Measurements from ENCODE around the gene GOLGB1.

Gene GOLGB1

DNA sequence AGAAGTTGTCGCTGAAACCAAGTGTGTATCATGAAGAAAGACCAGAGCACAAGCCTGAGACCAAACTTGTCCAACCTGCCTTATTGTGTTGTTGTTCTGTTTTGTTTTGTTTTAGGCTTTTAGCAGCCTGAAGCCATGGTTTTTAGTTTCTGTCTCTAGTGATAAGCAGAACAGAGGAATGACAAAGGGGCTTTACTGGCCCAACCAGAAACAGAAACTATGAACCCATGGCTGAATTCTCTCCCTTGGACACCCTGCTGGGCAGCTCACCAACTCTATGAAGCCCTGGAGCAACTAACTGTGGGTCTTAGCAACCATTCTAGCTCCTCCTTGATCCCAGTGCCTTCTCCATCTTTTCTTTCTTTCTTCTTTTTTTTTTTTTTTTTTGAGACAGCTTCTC lies 119.2 kb downstream of the GOLGB1 start:
- no peak overlapping the region for H3K4me3 ChIP-seq (ENCODE audit: low read depth, low read length)
- CTCF ChIA-PET, result no interaction called here
- no peak for DNase-seq (ENCODE audit: low read depth, low spot score)
- POLR2A ChIA-PET, result no interaction called here
- TF ChIP-seq, protein P1, sequence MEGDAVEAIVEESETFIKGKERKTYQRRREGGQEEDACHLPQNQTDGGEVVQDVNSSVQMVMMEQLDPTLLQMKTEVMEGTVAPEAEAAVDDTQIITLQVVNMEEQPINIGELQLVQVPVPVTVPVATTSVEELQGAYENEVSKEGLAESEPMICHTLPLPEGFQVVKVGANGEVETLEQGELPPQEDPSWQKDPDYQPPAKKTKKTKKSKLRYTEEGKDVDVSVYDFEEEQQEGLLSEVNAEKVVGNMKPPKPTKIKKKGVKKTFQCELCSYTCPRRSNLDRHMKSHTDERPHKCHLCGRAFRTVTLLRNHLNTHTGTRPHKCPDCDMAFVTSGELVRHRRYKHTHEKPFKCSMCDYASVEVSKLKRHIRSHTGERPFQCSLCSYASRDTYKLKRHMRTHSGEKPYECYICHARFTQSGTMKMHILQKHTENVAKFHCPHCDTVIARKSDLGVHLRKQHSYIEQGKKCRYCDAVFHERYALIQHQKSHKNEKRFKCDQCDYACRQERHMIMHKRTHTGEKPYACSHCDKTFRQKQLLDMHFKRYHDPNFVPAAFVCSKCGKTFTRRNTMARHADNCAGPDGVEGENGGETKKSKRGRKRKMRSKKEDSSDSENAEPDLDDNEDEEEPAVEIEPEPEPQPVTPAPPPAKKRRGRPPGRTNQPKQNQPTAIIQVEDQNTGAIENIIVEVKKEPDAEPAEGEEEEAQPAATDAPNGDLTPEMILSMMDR (IDR thresholded peaks at IDR 0.05; ENCODE audit: insufficient read depth, low read length, missing control alignments), result no peak

DNA sequence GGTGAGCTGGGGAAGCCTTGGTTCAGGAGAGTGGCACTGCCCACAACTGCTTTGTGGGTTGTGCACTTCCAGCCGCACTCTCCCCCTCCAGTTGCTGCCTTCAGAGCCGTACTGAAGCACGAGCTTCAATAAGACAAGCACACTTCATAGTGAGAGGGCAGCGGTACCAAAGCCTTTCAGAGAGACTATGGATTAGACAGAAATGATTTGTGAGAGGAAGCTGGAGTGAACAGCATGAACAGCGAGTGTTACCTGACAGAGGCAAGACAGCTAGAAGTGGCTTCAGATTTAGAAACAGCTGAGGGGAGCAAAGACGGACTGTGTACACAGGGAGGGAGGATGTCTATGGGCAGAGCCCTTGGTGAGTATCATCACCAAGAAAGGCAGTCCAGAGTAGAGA lies 119.9 kb downstream of the GOLGB1 start:
- TF ChIP-seq, protein P1 (IDR thresholded peaks at IDR 0.05; ENCODE audit: insufficient read depth, low read length, missing control alignments), result no peak
- DNase-seq (ENCODE audit: low read depth, low spot score), result no peak
- no peak overlapping the region for H3K4me3 ChIP-seq (ENCODE audit: low read depth, low read length)
- ChIA-PET CTCF (no interaction called here), POLR2A (no interaction called here)

DNA sequence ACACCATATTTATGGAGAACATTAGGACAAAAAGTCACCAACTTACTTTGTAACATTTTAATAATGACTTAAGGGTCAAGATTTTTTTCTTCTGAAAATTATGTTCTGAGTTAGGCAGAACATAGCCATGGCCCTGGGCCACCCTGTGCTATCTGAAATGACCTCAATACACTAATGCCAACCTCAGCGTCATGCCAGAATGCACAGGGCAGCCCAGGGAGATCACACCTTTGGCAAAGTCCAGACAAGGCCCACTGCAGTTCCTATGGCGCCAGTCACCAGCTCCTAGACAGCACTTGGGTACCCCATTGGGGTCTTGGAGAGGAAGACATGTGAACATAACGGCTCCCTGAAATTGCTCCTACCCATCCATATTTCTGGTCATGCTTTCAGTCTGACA lies 121.9 kb downstream of the GOLGB1 start:
- TF ChIP-seq, protein P1 (IDR thresholded peaks at IDR 0.05; ENCODE audit: insufficient read depth, low read length, missing control alignments), result no peak
- ChIA-PET CTCF (no interaction called here), POLR2A (no interaction called here)
- H3K4me3 ChIP-seq (ENCODE audit: low read depth, low read length), result no peak overlapping the region
- no peak for DNase-seq (ENCODE audit: low read depth, low spot score)

DNA sequence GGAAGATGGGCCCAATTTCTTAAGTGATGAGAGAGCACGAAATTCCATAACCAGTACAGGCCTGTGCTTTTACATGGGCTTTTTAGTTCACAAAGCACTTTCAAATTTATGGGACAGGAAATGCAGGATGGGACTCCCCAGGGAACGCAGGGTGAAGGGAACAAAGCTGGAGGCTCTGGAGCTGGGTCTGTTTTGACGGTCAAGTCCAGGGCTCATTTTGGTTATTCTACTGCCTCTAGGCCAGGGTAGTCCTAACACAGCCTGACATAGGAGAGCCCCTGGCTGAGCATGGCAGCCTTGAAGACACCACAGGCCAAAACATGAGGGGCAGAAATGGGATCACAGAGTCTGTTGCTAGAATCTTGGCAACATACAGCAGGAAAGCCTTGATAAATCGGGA lies 122.3 kb downstream of the GOLGB1 start:
- TF ChIP-seq, protein P1 (IDR thresholded peaks at IDR 0.05; ENCODE audit: insufficient read depth, low read length, missing control alignments), result no peak
- ChIA-PET CTCF (no interaction called here), POLR2A (no interaction called here)
- H3K4me3 ChIP-seq (ENCODE audit: low read depth, low read length), result no peak overlapping the region
- DNase-seq (ENCODE audit: low read depth, low spot score), result no peak

DNA sequence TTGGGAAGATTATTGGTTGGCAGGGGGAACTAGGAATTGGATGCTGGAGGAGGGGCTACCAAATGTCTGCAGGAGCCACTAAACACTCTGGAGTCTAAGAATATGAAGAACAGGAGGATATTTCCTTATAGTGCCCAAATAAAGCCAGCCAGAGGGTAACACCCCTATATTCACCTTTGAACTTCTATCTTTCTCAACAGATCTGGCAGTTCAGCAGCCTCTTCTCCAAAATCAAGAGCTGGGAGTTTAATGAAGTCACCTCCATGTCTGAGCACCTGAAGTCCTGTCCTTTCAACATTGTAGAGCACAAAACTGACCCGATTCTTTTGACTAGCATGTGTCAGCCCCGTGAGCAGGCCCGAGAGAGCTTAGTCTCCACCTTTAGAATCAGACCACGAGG lies 123.0 kb downstream of the GOLGB1 start:
- TF ChIP-seq, protein P1 (IDR thresholded peaks at IDR 0.05; ENCODE audit: insufficient read depth, low read length, missing control alignments), result no peak
- POLR2A ChIA-PET, result no interaction called here
- H3K4me3 ChIP-seq (ENCODE audit: low read depth, low read length), result no peak overlapping the region
- no peak for DNase-seq (ENCODE audit: low read depth, low spot score)
- CTCF ChIA-PET, result no interaction called here

DNA sequence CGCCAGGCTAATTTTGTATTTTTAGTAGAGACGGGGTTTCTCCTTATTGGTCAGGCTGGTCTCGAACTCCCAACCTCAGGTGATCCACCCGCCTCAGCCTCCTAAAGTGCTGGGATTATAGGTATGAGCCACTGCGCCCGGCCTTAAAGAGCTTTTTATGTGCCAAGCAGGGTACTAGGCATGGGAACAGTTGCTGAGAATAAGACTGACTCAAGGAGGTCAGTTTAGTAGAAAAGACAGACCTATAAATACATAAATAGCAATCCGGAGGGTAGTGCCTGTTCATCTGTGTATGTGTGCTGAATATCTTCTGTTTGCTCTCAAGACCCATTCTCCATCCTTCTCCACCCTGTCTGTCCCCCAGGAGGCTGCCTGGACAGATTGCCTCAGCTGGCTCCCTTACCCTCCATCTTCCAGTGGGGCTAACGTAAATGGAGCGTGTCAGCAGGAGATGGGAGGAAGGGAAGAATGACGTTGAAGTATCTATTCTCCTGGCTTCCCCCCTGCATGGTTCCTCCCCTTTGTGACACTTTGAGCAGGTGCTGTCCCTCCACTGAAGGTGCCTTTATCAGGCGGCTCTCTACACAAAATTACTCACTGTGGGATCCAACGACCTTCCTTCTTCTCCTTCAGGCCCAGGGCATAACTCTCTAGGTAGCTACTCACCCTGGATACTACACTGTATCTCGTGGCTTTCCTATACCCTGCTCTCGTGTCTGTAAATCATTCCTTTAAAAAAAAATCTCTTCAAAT lies 125.2 kb downstream of the GOLGB1 start:
- POLR2A ChIA-PET, result no interaction called here
- no peak for DNase-seq (ENCODE audit: low read depth, low spot score)
- CTCF ChIA-PET, result no interaction called here
- H3K4me3 ChIP-seq (ENCODE audit: low read depth, low read length), result no peak overlapping the region
- TF ChIP-seq, protein P1 (IDR thresholded peaks at IDR 0.05; ENCODE audit: insufficient read depth, low read length, missing control alignments), result no peak

Measured in AG04449 (cell line).